EH (cell line): ENCODE data around the gene OLIG1.

ENCODE experiments used
- DNase-seq: peaks from one replicate; pipeline ENCODE4 v3.0.0-alpha.2; 2015; ENCODE audit warnings: low read depth

OLIG1 gene

GRCh38 chr21:33099131-33099530 is 29.2 kb downstream of the OLIG1 start:
- DNase-seq, result no peak

GRCh38 chr21:33101300-33101911 is 31.5 kb downstream of the OLIG1 start:
- DNase-seq, result no peak

- DNase-seq, result no peak
Measured at GRCh38 chr21:33105088-33105487, 35.1 kb downstream of the OLIG1 start.

- DNase-seq, result no peak
Measured at GRCh38 chr21:33108228-33108627, 38.3 kb downstream of the OLIG1 start.

GRCh38 chr21:33109574-33110339 is 39.8 kb downstream of the OLIG1 start:
- no peak for DNase-seq

GRCh38 chr21:33110340-33110715 is 40.4 kb downstream of the OLIG1 start:
- DNase-seq, result no peak

- DNase-seq, result no peak
Measured at GRCh38 chr21:33111577-33111976, 41.6 kb downstream of the OLIG1 start.

GRCh38 chr21:33112151-33112550 is 42.2 kb downstream of the OLIG1 start:
- DNase-seq, result no peak

GRCh38 chr21:33112681-33113080 is 42.7 kb downstream of the OLIG1 start:
- DNase-seq, result no peak

- no peak for DNase-seq
Measured at GRCh38 chr21:33113131-33113530, 43.2 kb downstream of the OLIG1 start.

- no peak for DNase-seq
Measured at GRCh38 chr21:33114276-33114675, 44.3 kb downstream of the OLIG1 start.

- DNase-seq, result no peak
Measured at GRCh38 chr21:33115631-33116510, 45.9 kb downstream of the OLIG1 start.

GRCh38 chr21:33116676-33117075 is 46.7 kb downstream of the OLIG1 start:
- no peak for DNase-seq

- no peak for DNase-seq
Measured at GRCh38 chr21:33117101-33117888, 47.4 kb downstream of the OLIG1 start.
